Measurements from ENCODE around the gene KIT.

DNA sequence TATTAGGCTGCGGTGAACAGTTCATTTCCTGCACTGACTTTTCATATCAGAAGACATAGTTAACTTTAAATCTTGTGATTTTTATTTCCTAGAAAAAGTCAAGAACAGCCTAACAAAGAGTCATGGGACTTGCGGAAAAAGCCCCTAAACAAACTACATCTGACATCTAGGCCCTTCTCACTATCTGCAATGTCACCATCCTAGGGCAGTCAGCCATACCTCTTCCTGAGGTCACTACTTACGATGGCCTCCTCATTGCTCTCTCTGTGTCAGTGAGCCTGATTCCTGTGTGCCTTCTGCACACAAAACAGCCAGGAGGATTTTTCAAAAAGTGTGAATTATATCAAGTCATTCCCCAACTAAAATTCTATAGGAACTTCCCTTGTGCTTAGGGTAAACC is 22.4 kb upstream of the KIT start:
- TF ChIP-seq POLR2A (IDR thresholded peaks at IDR 0.05; ENCODE audit: low read depth, low read length): no peak
- no peak for TF ChIP-seq POLR2AphosphoS5 (IDR thresholded peaks at IDR 0.05; ENCODE audit: low read depth, low read length)
- no peak for TF ChIP-seq TAF1 (IDR thresholded peaks at IDR 0.05; ENCODE audit: borderline replicate concordance, low read depth, low read length)

All from GM12892 (cell line).